ENCODE results near the gene ALG9.

Gene ALG9

DNA sequence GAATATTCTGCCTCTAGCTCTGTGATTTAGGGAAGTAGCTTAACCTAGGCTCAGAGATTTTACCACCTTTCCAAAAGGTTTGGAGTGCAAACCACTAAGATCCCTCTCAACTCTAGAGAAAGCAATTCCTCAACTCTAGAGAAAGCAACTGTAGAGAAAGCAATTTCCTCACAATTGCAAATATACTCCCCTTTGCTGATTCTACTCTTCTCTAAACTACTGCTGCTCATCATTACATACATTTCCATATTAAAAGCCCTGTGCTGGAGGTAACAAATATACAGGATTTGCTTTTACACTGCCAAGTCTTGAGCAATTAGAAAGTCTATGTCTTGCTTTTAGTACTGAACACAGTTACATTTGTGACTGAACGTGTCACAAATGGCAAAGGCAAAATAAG is 48.2 kb downstream of the ALG9 start:
- no peak overlapping the region for H3K9ac ChIP-seq (ENCODE audit: low read depth in 1 of 2, low read length in 2 of 2)

DNA sequence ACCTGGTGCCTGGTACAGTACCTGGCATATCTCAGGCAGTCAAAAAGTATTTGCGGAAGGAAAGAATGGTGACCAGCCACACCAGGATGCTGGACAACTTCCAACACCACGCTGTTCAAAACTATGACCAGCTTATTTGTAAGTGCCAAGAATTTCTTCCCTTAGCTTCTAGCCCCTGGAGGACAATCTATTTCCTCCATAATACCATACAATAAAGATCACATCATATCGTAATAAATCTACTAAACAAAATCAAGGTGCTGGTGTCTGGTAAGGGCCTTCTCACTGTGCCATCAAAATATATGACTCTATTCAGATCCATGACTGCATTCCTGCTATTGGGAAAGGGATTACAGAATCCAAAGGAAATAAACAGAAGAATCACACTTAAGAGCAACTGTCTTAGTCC is 51.5 kb downstream of the ALG9 start:
- Histone ChIP-seq H3K27ac (ENCODE audit: low read depth in 2 of 2, low read length in 2 of 2) (no peak overlapping the region), H3K9me3 (ENCODE audit: control insufficient read depth in 2 of 2, low read length in 2 of 2) (no peaks in the 10 kb centered on the region), H3K9ac (ENCODE audit: low read depth in 1 of 2, low read length in 2 of 2) (no peak overlapping the region), H3K4me1 (ENCODE audit: control insufficient read depth in 2 of 2, insufficient read depth in 2 of 2, low read length in 2 of 2) (no peaks in the 10 kb centered on the region), H3K36me3 (ENCODE audit: control insufficient read depth in 2 of 2, insufficient read depth in 2 of 2, low read length in 2 of 2) (peaks cover 0 to 5% of the 10 kb centered on the region in 2 donors), H3K4me3 (ENCODE audit: low read length in 2 of 2) (no peak overlapping the region), H3K27me3 (ENCODE audit: control insufficient read depth in 2 of 2, insufficient read depth in 2 of 2, low read length in 2 of 2) (no peaks in the 10 kb centered on the region)

More for the DNA sequence above, 48.2 kb downstream of the ALG9 start:
- Histone ChIP-seq H3K27ac (ENCODE audit: low read depth in 2 of 2, low read length in 2 of 2) (no peak overlapping the region), H3K4me3 (ENCODE audit: low read length in 2 of 2) (no peak overlapping the region), H3K27me3 (ENCODE audit: control insufficient read depth in 2 of 2, insufficient read depth in 2 of 2, low read length in 2 of 2) (no peaks in the 10 kb centered on the region), H3K9me3 (ENCODE audit: control insufficient read depth in 2 of 2, low read length in 2 of 2) (no peaks in the 10 kb centered on the region), H3K36me3 (ENCODE audit: control insufficient read depth in 2 of 2, insufficient read depth in 2 of 2, low read length in 2 of 2) (peaks cover 0 to 6% of the 10 kb centered on the region in 2 donors), H3K4me1 (ENCODE audit: control insufficient read depth in 2 of 2, insufficient read depth in 2 of 2, low read length in 2 of 2) (no peaks in the 10 kb centered on the region)

DNA sequence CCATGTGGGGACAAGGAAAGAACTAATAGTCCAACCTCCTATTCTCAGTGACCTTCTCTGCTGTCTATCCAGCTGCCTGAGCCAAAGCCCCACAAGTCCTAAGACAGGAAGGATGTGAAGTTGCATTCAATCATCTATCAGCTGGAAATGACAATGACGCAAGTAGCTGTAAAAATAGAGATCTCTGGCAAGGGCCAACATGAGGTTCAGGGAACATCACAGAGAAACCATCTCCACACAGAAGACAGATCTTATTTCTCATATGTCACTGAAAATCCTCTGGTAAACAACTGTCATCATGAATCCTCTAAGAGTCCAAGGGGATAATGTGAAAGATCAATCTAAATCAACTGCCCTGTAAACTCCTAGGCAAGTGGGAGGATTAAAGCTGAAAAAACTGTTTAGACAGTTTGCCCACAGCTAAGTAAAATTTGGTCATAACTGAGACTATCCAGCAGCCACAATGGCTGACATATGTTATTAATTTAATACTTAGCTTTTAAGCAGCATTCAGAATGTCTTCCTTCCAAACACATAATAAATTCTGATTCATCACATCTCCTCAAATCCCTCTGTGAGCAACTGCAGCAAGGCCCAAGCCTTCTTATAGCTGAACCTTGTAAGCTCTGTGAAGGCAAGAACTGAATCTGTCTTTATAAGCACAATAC is 52.1 kb downstream of the ALG9 start:
- H3K9me3 ChIP-seq (ENCODE audit: control insufficient read depth in 2 of 2, low read length in 2 of 2) = no peaks in the 10 kb centered on the region
- H3K27ac ChIP-seq (ENCODE audit: low read depth in 2 of 2, low read length in 2 of 2) = no peak overlapping the region
- peaks cover 0 to 5% of the 10 kb centered on the region in 2 donors for H3K36me3 ChIP-seq (ENCODE audit: control insufficient read depth in 2 of 2, insufficient read depth in 2 of 2, low read length in 2 of 2)
- H3K27me3 ChIP-seq (ENCODE audit: control insufficient read depth in 2 of 2, insufficient read depth in 2 of 2, low read length in 2 of 2) = no peaks in the 10 kb centered on the region
- H3K4me3 ChIP-seq (ENCODE audit: low read length in 2 of 2) = no peak overlapping the region
- no peak overlapping the region for H3K9ac ChIP-seq (ENCODE audit: low read depth in 1 of 2, low read length in 2 of 2)
- no peaks in the 10 kb centered on the region for H3K4me1 ChIP-seq (ENCODE audit: control insufficient read depth in 2 of 2, insufficient read depth in 2 of 2, low read length in 2 of 2)

DNA sequence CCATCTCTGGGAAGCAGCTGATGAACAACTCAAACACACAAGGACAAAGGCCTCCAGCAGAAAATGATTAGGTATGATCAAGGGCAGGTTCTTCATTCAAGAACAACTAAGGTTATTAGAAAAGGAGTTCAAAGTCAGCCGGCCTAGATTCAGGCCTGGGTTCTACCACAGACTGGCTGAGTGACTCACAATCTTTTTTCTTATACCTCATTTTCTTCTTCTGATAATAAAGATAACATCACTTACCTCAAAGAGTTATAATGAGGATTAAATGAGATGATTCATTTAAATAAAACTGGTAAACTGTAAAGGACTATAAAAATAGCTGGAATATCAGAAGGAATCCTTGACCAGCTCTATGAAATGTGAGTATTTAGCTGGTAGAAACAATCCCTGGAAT is 55.9 kb downstream of the ALG9 start:
- no peak overlapping the region for H3K27ac ChIP-seq (ENCODE audit: low read depth in 2 of 2, low read length in 2 of 2)
- H3K36me3 ChIP-seq (ENCODE audit: control insufficient read depth in 2 of 2, insufficient read depth in 2 of 2, low read length in 2 of 2) = peaks cover 0 to 5% of the 10 kb centered on the region in 2 donors
- no peaks in the 10 kb centered on the region for H3K4me1 ChIP-seq (ENCODE audit: control insufficient read depth in 2 of 2, insufficient read depth in 2 of 2, low read length in 2 of 2)
- no peak overlapping the region for H3K4me3 ChIP-seq (ENCODE audit: low read length in 2 of 2)
- H3K9me3 ChIP-seq (ENCODE audit: control insufficient read depth in 2 of 2, low read length in 2 of 2) = no peaks in the 10 kb centered on the region
- no peak overlapping the region for H3K9ac ChIP-seq (ENCODE audit: low read depth in 1 of 2, low read length in 2 of 2)
- no peaks in the 10 kb centered on the region for H3K27me3 ChIP-seq (ENCODE audit: control insufficient read depth in 2 of 2, insufficient read depth in 2 of 2, low read length in 2 of 2)

DNA sequence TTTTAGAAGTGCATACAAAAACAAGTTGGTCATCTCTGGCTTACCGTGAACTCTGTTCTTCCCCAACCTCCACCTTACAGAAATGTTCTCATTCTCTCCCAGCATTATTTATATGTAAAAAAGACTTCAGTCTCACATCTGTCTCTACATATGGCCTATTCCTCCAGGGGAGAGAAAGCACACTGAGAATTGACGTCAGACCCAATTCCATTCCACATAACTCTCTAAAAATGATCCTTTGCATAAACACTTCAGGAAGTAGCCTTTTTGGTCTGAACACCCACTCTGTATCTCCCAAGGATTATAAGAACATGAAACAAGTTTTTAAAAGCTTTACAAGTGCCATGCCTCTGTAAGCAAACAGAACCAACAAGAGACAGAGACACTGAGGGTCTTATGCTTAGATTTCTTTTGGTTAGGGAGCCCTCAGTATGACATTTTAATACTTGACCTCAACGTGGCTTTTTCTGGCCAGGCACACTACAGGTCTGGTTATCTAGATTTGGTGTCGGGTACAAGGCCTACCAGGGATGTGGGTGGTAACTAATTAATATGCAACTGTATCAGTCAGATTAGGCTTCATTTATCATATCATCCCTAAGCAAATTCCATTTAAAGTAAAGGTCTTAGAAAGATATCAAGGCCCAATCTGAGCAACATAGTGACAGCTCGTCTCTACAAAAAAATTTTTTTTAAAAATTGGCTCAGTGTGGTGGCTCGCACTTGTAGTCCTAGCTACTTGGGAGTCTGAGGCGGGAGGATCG is 56.6 kb downstream of the ALG9 start:
- H3K9ac ChIP-seq (ENCODE audit: low read depth in 1 of 2, low read length in 2 of 2) = no peak overlapping the region
- H3K4me1 ChIP-seq (ENCODE audit: control insufficient read depth in 2 of 2, insufficient read depth in 2 of 2, low read length in 2 of 2) = no peaks in the 10 kb centered on the region
- H3K9me3 ChIP-seq (ENCODE audit: control insufficient read depth in 2 of 2, low read length in 2 of 2) = no peaks in the 10 kb centered on the region
- peaks cover 0 to 5% of the 10 kb centered on the region in 2 donors for H3K36me3 ChIP-seq (ENCODE audit: control insufficient read depth in 2 of 2, insufficient read depth in 2 of 2, low read length in 2 of 2)
- no peak overlapping the region for H3K27ac ChIP-seq (ENCODE audit: low read depth in 2 of 2, low read length in 2 of 2)
- H3K4me3 ChIP-seq (ENCODE audit: low read length in 2 of 2) = no peak overlapping the region
- no peaks in the 10 kb centered on the region for H3K27me3 ChIP-seq (ENCODE audit: control insufficient read depth in 2 of 2, insufficient read depth in 2 of 2, low read length in 2 of 2)

DNA sequence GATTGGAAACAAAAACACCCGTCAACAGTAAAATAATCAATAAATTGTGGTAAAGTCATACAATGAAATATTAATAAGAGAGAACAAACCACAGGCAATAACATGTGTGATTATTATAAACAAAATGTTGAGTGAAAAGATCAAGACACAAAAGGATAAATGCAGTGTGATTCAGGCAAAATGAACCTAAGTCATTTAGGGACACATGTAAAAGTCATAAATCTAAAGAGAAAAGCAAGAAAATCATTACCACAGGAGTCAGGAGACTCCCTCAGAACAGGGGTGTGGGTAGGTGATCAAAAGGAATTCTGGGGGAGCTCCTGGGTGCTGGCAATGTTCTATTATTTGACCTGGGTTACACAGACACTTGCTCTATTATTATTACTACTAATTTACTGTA is 57.3 kb downstream of the ALG9 start:
- Histone ChIP-seq H3K27me3 (ENCODE audit: control insufficient read depth in 2 of 2, insufficient read depth in 2 of 2, low read length in 2 of 2) (no peaks in the 10 kb centered on the region), H3K36me3 (ENCODE audit: control insufficient read depth in 2 of 2, insufficient read depth in 2 of 2, low read length in 2 of 2) (peaks cover 0 to 2% of the 10 kb centered on the region in 2 donors), H3K4me3 (ENCODE audit: low read length in 2 of 2) (no peak overlapping the region), H3K4me1 (ENCODE audit: control insufficient read depth in 2 of 2, insufficient read depth in 2 of 2, low read length in 2 of 2) (no peaks in the 10 kb centered on the region), H3K9ac (ENCODE audit: low read depth in 1 of 2, low read length in 2 of 2) (no peak overlapping the region), H3K9me3 (ENCODE audit: control insufficient read depth in 2 of 2, low read length in 2 of 2) (no peaks in the 10 kb centered on the region), H3K27ac (ENCODE audit: low read depth in 2 of 2, low read length in 2 of 2) (no peak overlapping the region)

DNA sequence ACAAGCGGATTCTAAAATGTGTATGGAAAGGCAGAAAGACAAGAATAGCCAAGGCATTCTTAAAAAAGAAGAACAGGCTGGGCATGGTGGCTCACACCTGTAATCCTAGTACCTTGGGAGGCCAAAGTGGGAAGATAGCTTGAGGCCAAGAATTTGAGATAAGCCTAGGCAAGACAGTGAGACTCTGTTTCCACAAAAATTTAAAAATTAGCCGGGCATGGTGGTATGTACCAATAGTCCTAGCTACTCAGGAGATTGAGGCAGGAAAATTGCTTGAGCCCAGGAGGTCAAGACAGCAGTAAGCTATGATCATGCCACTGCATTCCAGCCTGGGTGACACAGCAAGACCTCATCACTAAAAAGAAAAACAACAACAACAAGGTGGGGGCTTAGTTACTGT is 59.2 kb downstream of the ALG9 start:
- Histone ChIP-seq H3K9ac (ENCODE audit: low read depth in 1 of 2, low read length in 2 of 2) (no peak overlapping the region), H3K9me3 (ENCODE audit: control insufficient read depth in 2 of 2, low read length in 2 of 2) (no peaks in the 10 kb centered on the region), H3K27me3 (ENCODE audit: control insufficient read depth in 2 of 2, insufficient read depth in 2 of 2, low read length in 2 of 2) (no peaks in the 10 kb centered on the region), H3K4me1 (ENCODE audit: control insufficient read depth in 2 of 2, insufficient read depth in 2 of 2, low read length in 2 of 2) (no peaks in the 10 kb centered on the region), H3K36me3 (ENCODE audit: control insufficient read depth in 2 of 2, insufficient read depth in 2 of 2, low read length in 2 of 2) (peaks cover 4 to 7% of the 10 kb centered on the region in 2 donors), H3K27ac (ENCODE audit: low read depth in 2 of 2, low read length in 2 of 2) (no peak overlapping the region), H3K4me3 (ENCODE audit: low read length in 2 of 2) (no peak overlapping the region)

DNA sequence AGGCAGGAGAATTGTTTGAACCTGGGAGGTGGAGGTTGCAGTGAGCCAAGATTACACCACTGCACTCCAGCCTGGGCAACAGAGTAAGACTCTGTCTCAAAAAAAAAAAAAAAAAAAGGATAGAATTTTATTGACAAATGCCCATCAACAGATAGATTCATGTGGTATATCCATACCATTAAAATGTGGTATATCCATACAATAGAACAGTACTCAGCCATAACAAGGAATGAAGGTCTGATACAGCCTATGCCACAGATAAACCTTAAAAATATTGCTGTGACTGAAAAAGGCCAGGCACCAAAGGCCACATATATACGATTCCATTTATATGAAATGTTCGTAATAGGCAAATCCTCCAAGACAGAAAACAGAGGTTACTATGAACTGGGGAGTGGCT is 59.9 kb downstream of the ALG9 start:
- Histone ChIP-seq H3K9ac (ENCODE audit: low read depth in 1 of 2, low read length in 2 of 2) (no peak overlapping the region), H3K36me3 (ENCODE audit: control insufficient read depth in 2 of 2, insufficient read depth in 2 of 2, low read length in 2 of 2) (peaks cover 4 to 7% of the 10 kb centered on the region in 2 donors), H3K27ac (ENCODE audit: low read depth in 2 of 2, low read length in 2 of 2) (no peak overlapping the region), H3K27me3 (ENCODE audit: control insufficient read depth in 2 of 2, insufficient read depth in 2 of 2, low read length in 2 of 2) (no peaks in the 10 kb centered on the region), H3K4me3 (ENCODE audit: low read length in 2 of 2) (no peak overlapping the region), H3K4me1 (ENCODE audit: control insufficient read depth in 2 of 2, insufficient read depth in 2 of 2, low read length in 2 of 2) (no peaks in the 10 kb centered on the region), H3K9me3 (ENCODE audit: control insufficient read depth in 2 of 2, low read length in 2 of 2) (no peaks in the 10 kb centered on the region)

DNA sequence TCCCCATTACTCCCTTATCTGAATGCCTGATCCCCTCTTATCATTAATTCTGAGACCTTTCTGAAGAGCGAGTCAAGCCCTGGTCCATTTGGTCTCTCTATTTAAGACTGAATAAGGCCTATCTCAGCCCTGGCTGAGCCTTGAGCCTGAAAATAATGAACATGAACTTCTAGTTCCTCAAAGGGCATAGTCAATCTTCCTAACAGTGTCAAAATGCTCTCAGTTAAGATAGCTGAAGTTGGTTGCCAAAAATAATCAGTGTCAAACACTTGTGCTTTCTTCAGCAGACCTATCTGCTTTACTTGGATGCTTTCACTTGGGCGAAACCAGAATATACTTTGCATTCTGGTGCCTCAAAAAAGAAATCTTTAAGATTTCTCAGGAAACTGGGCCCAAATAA is 62.5 kb downstream of the ALG9 start:
- H3K27me3 ChIP-seq (ENCODE audit: control insufficient read depth in 2 of 2, insufficient read depth in 2 of 2, low read length in 2 of 2) = no peaks in the 10 kb centered on the region
- no peak overlapping the region for H3K4me3 ChIP-seq (ENCODE audit: low read length in 2 of 2)
- H3K4me1 ChIP-seq (ENCODE audit: control insufficient read depth in 2 of 2, insufficient read depth in 2 of 2, low read length in 2 of 2) = no peaks in the 10 kb centered on the region
- no peaks in the 10 kb centered on the region for H3K9me3 ChIP-seq (ENCODE audit: control insufficient read depth in 2 of 2, low read length in 2 of 2)
- H3K27ac ChIP-seq (ENCODE audit: low read depth in 2 of 2, low read length in 2 of 2) = no peak overlapping the region
- H3K36me3 ChIP-seq (ENCODE audit: control insufficient read depth in 2 of 2, insufficient read depth in 2 of 2, low read length in 2 of 2) = peaks cover 11 to 21% of the 10 kb centered on the region in 2 donors
- no peak overlapping the region for H3K9ac ChIP-seq (ENCODE audit: low read depth in 1 of 2, low read length in 2 of 2)

DNA sequence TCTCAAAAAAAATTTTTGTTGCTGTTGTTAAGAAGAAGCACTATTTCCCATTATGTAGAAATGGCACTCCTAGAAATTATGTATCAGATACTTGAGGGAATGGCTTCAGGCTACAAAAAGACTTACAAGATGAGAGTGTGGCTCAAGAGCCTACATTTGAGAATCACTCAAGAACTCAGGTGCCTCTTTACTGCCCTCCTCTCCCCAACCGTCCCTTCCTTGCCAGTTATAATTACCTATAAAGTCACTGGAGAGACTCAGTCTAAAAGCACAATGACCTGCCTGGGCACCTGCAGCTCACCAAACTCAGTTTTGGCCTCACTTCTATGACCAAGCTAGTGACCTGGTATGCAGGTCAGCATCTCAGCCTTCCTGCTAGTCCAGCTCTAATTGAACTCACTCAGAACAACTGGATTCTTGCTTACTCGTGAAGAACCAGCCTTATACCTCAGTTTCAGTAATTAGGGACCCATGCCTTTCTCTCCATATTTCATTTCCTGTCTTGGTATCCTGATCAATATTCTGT is 63.3 kb downstream of the ALG9 start:
- Histone ChIP-seq H3K27ac (ENCODE audit: low read depth in 2 of 2, low read length in 2 of 2) (no peak overlapping the region), H3K9me3 (ENCODE audit: control insufficient read depth in 2 of 2, low read length in 2 of 2) (no peaks in the 10 kb centered on the region), H3K9ac (ENCODE audit: low read depth in 1 of 2, low read length in 2 of 2) (no peak overlapping the region), H3K4me1 (ENCODE audit: control insufficient read depth in 2 of 2, insufficient read depth in 2 of 2, low read length in 2 of 2) (no peaks in the 10 kb centered on the region), H3K36me3 (ENCODE audit: control insufficient read depth in 2 of 2, insufficient read depth in 2 of 2, low read length in 2 of 2) (peaks cover 11 to 21% of the 10 kb centered on the region in 2 donors), H3K27me3 (ENCODE audit: control insufficient read depth in 2 of 2, insufficient read depth in 2 of 2, low read length in 2 of 2) (no peaks in the 10 kb centered on the region), H3K4me3 (ENCODE audit: low read length in 2 of 2) (no peak overlapping the region)
